Measurements from ENCODE around the gene PPP1R16B.

PPP1R16B gene

DNA sequence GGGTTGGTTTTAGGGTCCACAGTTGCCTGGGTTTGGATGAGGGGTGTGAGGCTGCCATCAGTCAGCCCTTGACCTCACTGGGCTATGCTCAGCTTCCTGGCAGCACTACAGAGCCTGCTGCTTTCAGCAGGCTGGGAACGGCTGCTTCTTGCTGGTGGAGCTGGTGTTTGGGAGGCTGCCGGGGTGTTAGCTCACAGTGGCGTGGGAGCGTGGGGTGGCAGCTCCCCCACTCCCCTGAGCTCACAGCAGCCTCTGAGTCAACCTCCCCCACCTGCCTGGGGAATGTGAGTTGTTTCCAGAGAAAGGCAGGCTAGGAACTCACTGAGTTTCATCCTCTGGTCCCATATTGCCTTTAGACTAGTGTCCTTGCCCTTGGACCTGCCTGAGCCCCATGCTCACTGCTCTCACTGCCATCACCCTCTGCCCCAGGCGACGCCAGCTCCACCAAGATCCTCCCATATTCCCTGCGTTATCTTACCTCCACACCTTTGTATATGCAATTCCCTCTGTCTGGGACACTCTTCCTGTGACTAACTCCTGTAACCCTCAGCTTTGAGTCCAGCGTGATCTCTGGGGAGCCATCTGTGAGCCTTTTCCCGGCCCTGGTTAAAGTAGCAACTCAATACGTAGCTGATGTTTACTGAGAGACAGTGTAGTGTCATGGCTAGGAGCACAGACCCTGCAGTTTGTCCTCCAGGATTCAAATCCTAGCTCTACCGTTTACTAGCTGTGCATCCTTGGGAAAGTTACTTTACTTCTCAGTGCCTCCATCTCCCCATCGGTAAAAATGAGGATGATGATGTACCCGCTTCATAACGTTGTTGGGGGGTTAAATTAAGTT, 34.8 kb downstream of the PPP1R16B start:
- Histone ChIP-seq H3K4me1 (ENCODE audit: low read length) (peaks cover 95% of the 10 kb centered on the region), H3K79me2 (ENCODE audit: low read length) (peaks cover 87% of the 10 kb centered on the region), H3K9ac (ENCODE audit: low read length) (peak overlapping the region; percentile 75), H3K4me2 (ENCODE audit: low read length) (peak overlapping the region; percentile 71), H3K4me3 (ENCODE audit: low read length) (peak overlapping the region; percentile 12), H2AFZ (ENCODE audit: low read depth, low read length) (no peak overlapping the region), H4K20me1 (ENCODE audit: insufficient read depth, low read length) (peaks cover 1% of the 10 kb centered on the region; the same call in 1 of the 2 replicates), H3K36me3 (replicated peaks; ENCODE audit: low read depth, low read length) (peaks cover 68% of the 10 kb centered on the region), H3K27ac (ENCODE audit: low read length) (peak overlapping the region; percentile 92), H3K27me3 (ENCODE audit: low read depth, low read length) (no peaks in the 10 kb centered on the region), H3K9me3 (ENCODE audit: insufficient read depth, low read length) (no peaks in the 10 kb centered on the region)
- TF ChIP-seq, protein P1, sequence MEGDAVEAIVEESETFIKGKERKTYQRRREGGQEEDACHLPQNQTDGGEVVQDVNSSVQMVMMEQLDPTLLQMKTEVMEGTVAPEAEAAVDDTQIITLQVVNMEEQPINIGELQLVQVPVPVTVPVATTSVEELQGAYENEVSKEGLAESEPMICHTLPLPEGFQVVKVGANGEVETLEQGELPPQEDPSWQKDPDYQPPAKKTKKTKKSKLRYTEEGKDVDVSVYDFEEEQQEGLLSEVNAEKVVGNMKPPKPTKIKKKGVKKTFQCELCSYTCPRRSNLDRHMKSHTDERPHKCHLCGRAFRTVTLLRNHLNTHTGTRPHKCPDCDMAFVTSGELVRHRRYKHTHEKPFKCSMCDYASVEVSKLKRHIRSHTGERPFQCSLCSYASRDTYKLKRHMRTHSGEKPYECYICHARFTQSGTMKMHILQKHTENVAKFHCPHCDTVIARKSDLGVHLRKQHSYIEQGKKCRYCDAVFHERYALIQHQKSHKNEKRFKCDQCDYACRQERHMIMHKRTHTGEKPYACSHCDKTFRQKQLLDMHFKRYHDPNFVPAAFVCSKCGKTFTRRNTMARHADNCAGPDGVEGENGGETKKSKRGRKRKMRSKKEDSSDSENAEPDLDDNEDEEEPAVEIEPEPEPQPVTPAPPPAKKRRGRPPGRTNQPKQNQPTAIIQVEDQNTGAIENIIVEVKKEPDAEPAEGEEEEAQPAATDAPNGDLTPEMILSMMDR (IDR thresholded peaks at IDR 0.05; ENCODE audit: low read depth, low read length): no peak
- no peak for TF ChIP-seq EZH2phosphoT487 (IDR thresholded peaks at IDR 0.05; ENCODE audit: low read depth)

GRCh38 chr20:38840894-38841470, 35.5 kb downstream of the PPP1R16B start:
- TF ChIP-seq, protein P1 (IDR thresholded peaks at IDR 0.05; ENCODE audit: low read depth, low read length): no peak
- TF ChIP-seq EZH2phosphoT487 (IDR thresholded peaks at IDR 0.05; ENCODE audit: low read depth): no peak
- Histone ChIP-seq H3K4me1 (ENCODE audit: low read length) (peaks cover 95% of the 10 kb centered on the region), H2AFZ (ENCODE audit: low read depth, low read length) (no peak overlapping the region), H3K36me3 (replicated peaks; ENCODE audit: low read depth, low read length) (peaks cover 70% of the 10 kb centered on the region), H3K27me3 (ENCODE audit: low read depth, low read length) (no peaks in the 10 kb centered on the region), H3K79me2 (ENCODE audit: low read length) (peaks cover 87% of the 10 kb centered on the region), H3K9ac (ENCODE audit: low read length) (peak overlapping the region; percentile 75), H3K4me2 (ENCODE audit: low read length) (peak overlapping the region; percentile 71), H3K27ac (ENCODE audit: low read length) (peak overlapping the region; percentile 92), H3K4me3 (ENCODE audit: low read length) (peak overlapping the region; percentile 36), H3K9me3 (ENCODE audit: insufficient read depth, low read length) (no peaks in the 10 kb centered on the region), H4K20me1 (ENCODE audit: insufficient read depth, low read length) (no peaks in the 10 kb centered on the region)

DNA sequence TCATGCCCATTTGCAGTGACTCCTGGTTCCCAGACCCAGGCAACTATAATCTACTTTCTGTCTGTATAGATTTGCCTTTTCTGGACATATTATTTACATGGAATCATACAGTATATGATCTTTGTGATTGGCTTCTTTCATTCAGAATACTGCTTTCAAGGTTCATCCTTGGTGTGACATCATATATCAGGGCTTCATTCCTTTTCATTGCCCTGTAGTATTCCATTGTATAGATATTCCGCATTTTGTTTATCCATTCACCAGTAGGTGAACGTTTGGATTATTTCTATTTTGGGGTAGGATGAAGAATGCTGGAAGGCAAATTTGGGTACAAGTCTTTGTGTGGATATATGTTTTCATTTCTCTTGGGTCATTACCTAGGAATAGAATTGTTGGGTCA, 36.1 kb downstream of the PPP1R16B start:
- TF ChIP-seq, protein P1 (IDR thresholded peaks at IDR 0.05; ENCODE audit: low read depth, low read length): no peak
- TF ChIP-seq EZH2phosphoT487 (IDR thresholded peaks at IDR 0.05; ENCODE audit: low read depth): no peak
- H3K36me3 ChIP-seq (replicated peaks; ENCODE audit: low read depth, low read length): peaks cover 70% of the 10 kb centered on the region
- H3K9me3 ChIP-seq (ENCODE audit: insufficient read depth, low read length): no peaks in the 10 kb centered on the region
- H3K27ac ChIP-seq (ENCODE audit: low read length): peak overlapping the region; percentile 92
- peak overlapping the region; percentile 36 for H3K4me3 ChIP-seq (ENCODE audit: low read length)
- H4K20me1 ChIP-seq (ENCODE audit: insufficient read depth, low read length): no peaks in the 10 kb centered on the region
- H3K79me2 ChIP-seq (ENCODE audit: low read length): peaks cover 87% of the 10 kb centered on the region
- H3K27me3 ChIP-seq (ENCODE audit: low read depth, low read length): no peaks in the 10 kb centered on the region
- peak overlapping the region; percentile 71 for H3K4me2 ChIP-seq (ENCODE audit: low read length)
- no peak overlapping the region for H2AFZ ChIP-seq (ENCODE audit: low read depth, low read length)
- peak overlapping the region; percentile 75 for H3K9ac ChIP-seq (ENCODE audit: low read length)
- peaks cover 95% of the 10 kb centered on the region for H3K4me1 ChIP-seq (ENCODE audit: low read length)

GRCh38 chr20:38842026-38842425, 36.5 kb downstream of the PPP1R16B start:
- TF ChIP-seq, protein P1 (IDR thresholded peaks at IDR 0.05; ENCODE audit: low read depth, low read length): no peak
- TF ChIP-seq EZH2phosphoT487 (IDR thresholded peaks at IDR 0.05; ENCODE audit: low read depth): no peak
- Histone ChIP-seq H3K79me2 (ENCODE audit: low read length) (peaks cover 87% of the 10 kb centered on the region), H3K4me2 (ENCODE audit: low read length) (peak overlapping the region; percentile 71), H3K36me3 (replicated peaks; ENCODE audit: low read depth, low read length) (peaks cover 69% of the 10 kb centered on the region), H4K20me1 (ENCODE audit: insufficient read depth, low read length) (no peaks in the 10 kb centered on the region), H3K27ac (ENCODE audit: low read length) (peak overlapping the region; percentile 92), H3K9ac (ENCODE audit: low read length) (peak overlapping the region; percentile 75), H3K4me1 (ENCODE audit: low read length) (peaks cover 93% of the 10 kb centered on the region), H2AFZ (ENCODE audit: low read depth, low read length) (no peak overlapping the region), H3K27me3 (ENCODE audit: low read depth, low read length) (no peaks in the 10 kb centered on the region), H3K9me3 (ENCODE audit: insufficient read depth, low read length) (no peaks in the 10 kb centered on the region), H3K4me3 (ENCODE audit: low read length) (peak overlapping the region; percentile 36)
